ENCODE measurements around the gene TMEM132A.

DNA sequence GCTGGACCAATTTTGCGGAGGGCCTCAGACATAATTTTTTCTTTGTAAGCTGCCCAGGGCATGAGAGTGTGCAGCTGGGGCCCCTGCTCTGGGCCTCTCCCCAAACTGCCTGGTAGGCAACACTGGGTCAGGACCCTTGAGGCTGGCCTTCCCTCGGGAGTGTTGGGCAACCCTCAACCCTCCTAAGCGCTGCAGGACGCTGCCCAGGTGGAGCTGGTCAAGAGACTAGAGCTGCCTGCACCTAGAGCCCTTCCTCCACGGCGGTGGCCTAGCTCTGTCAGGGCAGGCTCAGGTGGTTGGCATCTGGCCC lies 505 bp upstream of the TMEM132A start:
- no peak for TF ChIP-seq POLR2A (IDR thresholded peaks at IDR 0.05)
- TF ChIP-seq, protein P1, sequence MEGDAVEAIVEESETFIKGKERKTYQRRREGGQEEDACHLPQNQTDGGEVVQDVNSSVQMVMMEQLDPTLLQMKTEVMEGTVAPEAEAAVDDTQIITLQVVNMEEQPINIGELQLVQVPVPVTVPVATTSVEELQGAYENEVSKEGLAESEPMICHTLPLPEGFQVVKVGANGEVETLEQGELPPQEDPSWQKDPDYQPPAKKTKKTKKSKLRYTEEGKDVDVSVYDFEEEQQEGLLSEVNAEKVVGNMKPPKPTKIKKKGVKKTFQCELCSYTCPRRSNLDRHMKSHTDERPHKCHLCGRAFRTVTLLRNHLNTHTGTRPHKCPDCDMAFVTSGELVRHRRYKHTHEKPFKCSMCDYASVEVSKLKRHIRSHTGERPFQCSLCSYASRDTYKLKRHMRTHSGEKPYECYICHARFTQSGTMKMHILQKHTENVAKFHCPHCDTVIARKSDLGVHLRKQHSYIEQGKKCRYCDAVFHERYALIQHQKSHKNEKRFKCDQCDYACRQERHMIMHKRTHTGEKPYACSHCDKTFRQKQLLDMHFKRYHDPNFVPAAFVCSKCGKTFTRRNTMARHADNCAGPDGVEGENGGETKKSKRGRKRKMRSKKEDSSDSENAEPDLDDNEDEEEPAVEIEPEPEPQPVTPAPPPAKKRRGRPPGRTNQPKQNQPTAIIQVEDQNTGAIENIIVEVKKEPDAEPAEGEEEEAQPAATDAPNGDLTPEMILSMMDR (IDR thresholded peaks at IDR 0.05) = no peak
